ENCODE results near the gene TMEM147. TPM values are rescaled to one million over a fixed set of nuclear protein-coding genes. Genes with fewer than 3 reads are reported as not detected.

The TMEM147 gene
- total and polyA plus RNA-seq, 9 donors: 61.4 to 105 (median 72.5) TPM

DNA sequence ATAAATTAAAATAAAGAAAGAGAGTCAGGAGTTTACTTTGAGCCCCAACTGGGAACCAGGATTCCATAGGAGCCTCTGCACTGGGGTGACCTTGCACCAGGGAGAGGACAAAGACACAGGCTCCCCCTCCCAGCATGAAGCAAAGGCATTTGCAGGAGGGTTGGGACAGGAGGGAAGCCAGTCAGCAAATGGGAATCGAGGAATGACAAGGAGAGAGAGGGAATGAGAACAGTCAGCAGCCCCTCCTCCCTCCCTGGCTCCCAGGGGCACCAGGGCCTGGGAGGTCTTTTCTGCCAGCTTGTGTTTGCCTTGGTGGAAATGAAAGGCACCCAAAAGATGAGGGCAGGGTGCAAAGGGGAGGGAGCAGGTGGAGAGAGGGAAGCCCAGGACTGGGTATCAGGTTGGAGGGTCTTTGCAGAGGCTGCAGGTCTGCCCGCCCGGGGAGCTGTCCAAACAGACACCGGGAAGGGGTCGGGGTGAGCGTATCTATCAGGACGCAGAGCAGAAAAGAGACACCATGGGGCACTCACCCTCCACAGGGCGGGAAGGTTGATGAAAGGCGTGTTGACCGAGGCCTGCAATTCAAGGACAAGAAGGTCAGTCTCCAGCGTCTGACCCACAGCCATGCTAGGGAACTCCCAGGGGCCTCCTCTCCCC lies 21.1 kb upstream of the TMEM147 start:
- H3K4me1 ChIP-seq (ENCODE audit: insufficient read depth): no peaks in the 10 kb centered on the region
- H3K36me3 ChIP-seq: no peaks in the 10 kb centered on the region
- no peak overlapping the region for H3K4me3 ChIP-seq
- intact Hi-C loops (cut with DNase I): no loop called here
- 14 to 20% (median 19%) methylated on average over 11 of the region's 11 CpGs for WGBS, 3 donors
- no peak overlapping the region for H3K27ac ChIP-seq
- H3K9me3 ChIP-seq: no peaks in the 10 kb centered on the region
- H3K27me3 ChIP-seq: no peaks in the 10 kb centered on the region
- no peak for DNase-seq
- no peak for TF ChIP-seq EP300 (IDR thresholded peaks at IDR 0.05)
- TF ChIP-seq POLR2A (IDR thresholded peaks at IDR 0.05): no peak

DNA sequence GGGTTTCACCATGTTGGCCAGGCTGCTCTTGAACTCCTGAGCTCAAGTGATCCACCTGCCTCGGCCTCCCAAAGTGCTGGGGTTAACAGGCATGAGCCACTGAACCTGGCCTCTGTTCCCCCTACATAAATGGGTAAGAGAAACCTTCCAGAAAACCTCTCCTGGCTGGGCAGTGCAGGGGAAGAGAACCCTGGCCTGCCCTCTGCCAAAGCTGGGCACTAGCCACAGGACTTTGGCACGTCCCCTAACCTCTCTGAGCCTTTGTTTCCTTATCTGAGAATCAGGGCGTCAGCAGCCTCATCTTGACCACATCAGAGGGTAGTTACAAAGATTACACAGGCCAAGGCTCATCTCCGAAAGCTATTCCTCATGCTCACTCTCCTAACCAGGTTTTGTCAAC lies 19.6 kb upstream of the TMEM147 start:
- no peak for DNase-seq
- intact Hi-C loops (cut with DNase I): no loop called here
- H3K9me3 ChIP-seq: no peaks in the 10 kb centered on the region
- H3K4me1 ChIP-seq (ENCODE audit: insufficient read depth): no peaks in the 10 kb centered on the region
- TF ChIP-seq POLR2A (IDR thresholded peaks at IDR 0.05): no peak
- no peak for TF ChIP-seq EP300 (IDR thresholded peaks at IDR 0.05)
- TF ChIP-seq, protein P1, sequence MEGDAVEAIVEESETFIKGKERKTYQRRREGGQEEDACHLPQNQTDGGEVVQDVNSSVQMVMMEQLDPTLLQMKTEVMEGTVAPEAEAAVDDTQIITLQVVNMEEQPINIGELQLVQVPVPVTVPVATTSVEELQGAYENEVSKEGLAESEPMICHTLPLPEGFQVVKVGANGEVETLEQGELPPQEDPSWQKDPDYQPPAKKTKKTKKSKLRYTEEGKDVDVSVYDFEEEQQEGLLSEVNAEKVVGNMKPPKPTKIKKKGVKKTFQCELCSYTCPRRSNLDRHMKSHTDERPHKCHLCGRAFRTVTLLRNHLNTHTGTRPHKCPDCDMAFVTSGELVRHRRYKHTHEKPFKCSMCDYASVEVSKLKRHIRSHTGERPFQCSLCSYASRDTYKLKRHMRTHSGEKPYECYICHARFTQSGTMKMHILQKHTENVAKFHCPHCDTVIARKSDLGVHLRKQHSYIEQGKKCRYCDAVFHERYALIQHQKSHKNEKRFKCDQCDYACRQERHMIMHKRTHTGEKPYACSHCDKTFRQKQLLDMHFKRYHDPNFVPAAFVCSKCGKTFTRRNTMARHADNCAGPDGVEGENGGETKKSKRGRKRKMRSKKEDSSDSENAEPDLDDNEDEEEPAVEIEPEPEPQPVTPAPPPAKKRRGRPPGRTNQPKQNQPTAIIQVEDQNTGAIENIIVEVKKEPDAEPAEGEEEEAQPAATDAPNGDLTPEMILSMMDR (IDR thresholded peaks at IDR 0.05): no peak
- H3K4me3 ChIP-seq: no peak overlapping the region
- 68 to 91% (median 76%) methylated on average over 4 of the region's 4 CpGs for WGBS, 3 donors
- H3K36me3 ChIP-seq: no peaks in the 10 kb centered on the region
- no peak overlapping the region for H3K27ac ChIP-seq
- no peaks in the 10 kb centered on the region for H3K27me3 ChIP-seq

DNA sequence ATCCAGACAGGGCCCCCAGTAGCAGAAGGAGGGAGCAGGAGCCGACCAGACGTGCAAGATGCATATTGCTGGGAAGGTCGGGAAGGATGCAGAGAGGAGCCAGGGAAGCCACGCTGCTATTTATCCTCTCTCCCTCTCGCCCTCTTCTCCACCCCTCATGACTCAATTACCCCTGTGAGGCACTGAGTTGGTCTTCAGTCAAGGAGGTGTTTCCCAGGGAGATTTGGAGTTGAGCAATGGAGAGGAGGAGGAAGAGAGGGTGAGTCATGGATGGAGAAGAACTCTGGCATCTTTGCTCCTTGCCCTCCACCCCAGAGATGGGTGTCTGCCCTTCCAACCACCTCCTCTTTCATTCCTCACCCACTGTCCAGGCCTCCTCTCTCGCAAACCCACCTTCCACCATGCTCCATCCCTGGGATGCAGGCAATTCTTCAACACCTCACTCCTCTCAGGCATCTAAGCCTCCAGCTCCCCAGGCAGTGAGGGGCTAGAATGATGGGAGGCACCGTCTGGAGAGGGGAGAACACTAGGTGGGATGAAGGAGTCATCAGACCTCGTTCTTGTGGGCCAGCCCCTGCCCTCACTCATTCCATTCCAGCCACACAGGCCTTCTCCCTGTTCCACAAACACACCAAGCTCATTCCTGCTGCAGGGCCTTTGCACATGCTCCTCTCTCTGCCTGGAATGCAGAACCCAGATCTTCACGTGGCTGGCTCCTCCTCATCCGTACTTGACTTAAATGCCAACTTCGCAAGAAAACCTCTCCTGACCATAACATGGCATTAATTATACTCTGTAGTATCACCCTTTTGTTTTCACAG lies 17.0 kb upstream of the TMEM147 start, which contains the start of gene SBSN:
Gene SBSN, minus strand, starts transcription at position 94 of the 821 bp plus-strand sequence. Its CDS starts 30 bp downstream, at position 64.
- Histone ChIP-seq H3K27me3 (no peaks in the 10 kb centered on the region), H3K4me1 (ENCODE audit: insufficient read depth) (no peaks in the 10 kb centered on the region), H3K9me3 (no peaks in the 10 kb centered on the region), H3K36me3 (no peaks in the 10 kb centered on the region), H3K4me3 (no peak within 1 kb of the TSS), H3K27ac (no peak within 1 kb of the TSS)
- 67 to 68% (median 68%) methylated on average over 11 of the region's 11 CpGs for WGBS, 3 donors
- TF ChIP-seq, protein P1 (IDR thresholded peaks at IDR 0.05): no peak
- TF ChIP-seq POLR2A (IDR thresholded peaks at IDR 0.05): no peak
- intact Hi-C loops (cut with DNase I): no loop called here
- no peak for DNase-seq

DNA sequence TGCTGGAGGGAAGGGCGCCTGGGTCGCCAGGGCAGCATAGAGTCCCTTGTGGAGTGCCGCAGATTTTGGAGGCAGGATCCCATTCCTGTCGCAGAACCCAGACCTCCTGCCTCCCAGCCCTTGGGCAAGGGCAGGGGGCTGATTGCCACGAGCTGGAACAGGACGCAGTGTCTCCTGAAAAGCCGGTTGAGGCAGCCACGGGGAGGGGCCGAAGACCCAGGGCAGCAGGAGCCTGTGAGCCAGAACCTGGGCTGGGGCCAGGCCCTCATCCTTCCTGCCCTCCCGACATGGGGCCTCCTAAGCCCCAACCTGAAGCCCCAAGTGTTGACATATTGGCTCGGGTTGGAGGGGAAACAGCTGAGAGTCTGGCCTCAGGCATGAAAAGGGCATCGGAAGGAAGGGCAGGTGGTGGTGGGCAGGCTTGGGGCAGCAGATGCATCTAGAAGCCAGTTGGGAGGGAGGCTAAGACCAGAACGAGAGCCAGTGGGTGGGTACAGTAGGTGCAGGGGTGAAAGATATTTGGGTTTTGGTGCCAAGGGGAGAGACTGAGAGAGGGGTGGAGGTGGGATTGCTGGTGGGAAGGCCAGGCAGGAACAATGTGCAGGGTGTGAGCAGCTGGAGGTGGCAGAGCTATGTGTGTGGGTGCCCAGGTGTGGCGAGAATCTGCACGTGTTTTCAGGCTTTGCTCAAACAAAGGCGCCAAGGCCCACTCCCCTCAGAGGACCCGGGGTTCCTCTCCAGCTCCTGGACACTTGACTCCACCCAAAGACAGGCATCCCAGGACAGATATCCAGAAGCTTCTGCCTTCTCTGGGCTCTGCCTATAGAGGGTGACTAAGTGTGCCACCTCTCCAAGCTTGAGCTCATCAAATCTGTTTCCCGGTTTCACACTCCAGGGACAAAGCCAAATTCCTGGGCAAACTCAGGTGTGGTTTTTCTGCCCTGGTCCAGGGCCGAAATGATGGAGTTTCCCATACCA lies 15.9 kb upstream of the TMEM147 start:
- Histone ChIP-seq H3K4me3 (no peak overlapping the region), H3K4me1 (ENCODE audit: insufficient read depth) (no peaks in the 10 kb centered on the region), H3K27ac (no peak overlapping the region), H3K27me3 (no peaks in the 10 kb centered on the region), H3K9me3 (no peaks in the 10 kb centered on the region), H3K36me3 (no peaks in the 10 kb centered on the region)
- TF ChIP-seq POLR2A (IDR thresholded peaks at IDR 0.05) (no peak), EP300 (IDR thresholded peaks at IDR 0.05) (no peak)
- TF ChIP-seq, protein P1 (IDR thresholded peaks at IDR 0.05): no peak
- WGBS, 3 donors: 60 to 70% (median 64%) methylated on average over 19 of the region's 19 CpGs
- no peak for DNase-seq
- intact Hi-C loops (cut with DNase I): no loop called here
